WI38 (cell line): Measurements from ENCODE around the gene GAGE12H.

Source experiments
- H3K4me3 ChIP-seq: 2 replicates; pipeline ENCODE4 v1.5.1; 2011; ENCODE audit warnings: low read depth, mild to moderate bottlenecking, control low read depth, low read length
- TF ChIP-seq, protein P1 (sequence below): IDR thresholded peaks from 2 replicates; pipeline ENCODE4 v1.5.1; 2012; ENCODE audit warnings: low read depth, mild to moderate bottlenecking, control low read depth, low read length

Gene GAGE12H

DNA sequence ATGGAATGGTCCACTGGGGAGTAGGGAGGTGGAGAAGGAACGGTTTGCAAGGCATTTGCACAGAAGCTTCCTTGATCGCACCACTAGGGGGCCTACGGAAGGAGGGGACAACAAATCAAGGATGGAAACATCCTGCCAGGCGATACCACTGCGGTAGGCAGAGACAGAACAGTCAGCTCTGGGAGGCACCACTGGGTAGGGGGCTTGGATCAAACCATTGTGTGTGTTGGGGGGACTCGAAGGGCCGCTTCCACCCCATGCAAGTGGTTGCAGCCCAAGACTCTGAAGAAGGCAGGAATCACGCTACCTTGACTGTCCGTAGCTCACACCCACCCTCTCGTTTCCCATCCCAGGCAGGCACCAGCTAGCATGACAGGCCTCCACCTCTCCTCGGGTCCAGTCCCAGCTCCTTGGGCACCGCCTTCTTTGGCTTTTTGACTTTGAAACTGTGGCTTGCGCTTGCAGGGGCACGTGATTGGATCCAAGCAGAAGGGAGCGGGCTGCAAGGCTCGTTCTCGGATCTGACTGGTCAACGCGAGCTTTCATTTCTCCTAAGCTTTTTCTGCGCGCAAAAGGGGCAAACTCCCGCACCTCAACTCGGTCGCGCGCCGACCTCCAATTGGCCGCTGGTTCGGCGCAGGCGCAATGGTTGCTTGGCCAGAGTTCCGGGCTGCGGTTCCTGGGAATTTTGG, 47.5 kb downstream of the GAGE12H start:
- H3K4me3 ChIP-seq: no peak overlapping the region
- TF ChIP-seq, protein P1, sequence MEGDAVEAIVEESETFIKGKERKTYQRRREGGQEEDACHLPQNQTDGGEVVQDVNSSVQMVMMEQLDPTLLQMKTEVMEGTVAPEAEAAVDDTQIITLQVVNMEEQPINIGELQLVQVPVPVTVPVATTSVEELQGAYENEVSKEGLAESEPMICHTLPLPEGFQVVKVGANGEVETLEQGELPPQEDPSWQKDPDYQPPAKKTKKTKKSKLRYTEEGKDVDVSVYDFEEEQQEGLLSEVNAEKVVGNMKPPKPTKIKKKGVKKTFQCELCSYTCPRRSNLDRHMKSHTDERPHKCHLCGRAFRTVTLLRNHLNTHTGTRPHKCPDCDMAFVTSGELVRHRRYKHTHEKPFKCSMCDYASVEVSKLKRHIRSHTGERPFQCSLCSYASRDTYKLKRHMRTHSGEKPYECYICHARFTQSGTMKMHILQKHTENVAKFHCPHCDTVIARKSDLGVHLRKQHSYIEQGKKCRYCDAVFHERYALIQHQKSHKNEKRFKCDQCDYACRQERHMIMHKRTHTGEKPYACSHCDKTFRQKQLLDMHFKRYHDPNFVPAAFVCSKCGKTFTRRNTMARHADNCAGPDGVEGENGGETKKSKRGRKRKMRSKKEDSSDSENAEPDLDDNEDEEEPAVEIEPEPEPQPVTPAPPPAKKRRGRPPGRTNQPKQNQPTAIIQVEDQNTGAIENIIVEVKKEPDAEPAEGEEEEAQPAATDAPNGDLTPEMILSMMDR: 0 out of 2 replicates have a peak, but pooled peaks have one; percentile 6
